Activated CD4-positive, alpha-beta T cell treated with anti-CD3 and anti-CD28 coated beads, Interleukin-2, amount 50 U/mL, for 1 hour (primary cell): ENCODE measurements around the gene ATP2B2.

Experiments used
- DNase-seq: peaks from one replicate; pipeline ENCODE4 v3.0.0-alpha.2; 2020

Gene ATP2B2

GRCh38 chr3:10378742-10379141 is 126.6 kb downstream of the ATP2B2 start:
- DNase-seq = no peak

GRCh38 chr3:10378246-10378645 is 127.1 kb downstream of the ATP2B2 start:
- no peak for DNase-seq

DNA sequence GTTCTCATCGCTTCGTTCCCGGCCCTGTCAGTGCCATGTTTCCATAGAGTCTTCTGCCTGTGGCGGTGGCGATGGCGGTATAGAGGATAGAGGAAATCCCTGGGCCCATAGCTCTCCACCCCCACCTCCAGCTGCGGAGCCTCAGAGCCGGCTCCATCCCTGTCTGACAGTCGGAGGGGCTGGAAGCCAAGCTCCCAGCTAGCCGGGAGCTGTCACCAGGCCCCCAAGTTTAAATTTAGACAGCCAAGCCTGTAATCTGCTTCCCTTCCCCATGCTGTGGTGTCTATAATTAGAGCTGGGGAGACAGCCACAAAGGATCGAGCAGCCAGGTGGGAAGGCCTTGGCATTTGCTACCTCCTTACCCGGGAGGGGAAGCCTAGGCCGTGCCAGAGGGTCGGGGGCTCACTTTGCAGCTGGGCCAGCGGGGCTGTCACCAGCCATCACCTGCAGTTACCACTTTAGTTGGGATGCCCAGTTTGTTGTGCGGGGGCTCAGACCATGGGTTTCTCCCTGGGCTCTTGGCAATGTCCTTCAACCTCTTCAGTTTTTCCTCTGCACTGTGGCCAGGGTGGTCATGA is 128.1 kb downstream of the ATP2B2 start:
- no peak for DNase-seq

DNA sequence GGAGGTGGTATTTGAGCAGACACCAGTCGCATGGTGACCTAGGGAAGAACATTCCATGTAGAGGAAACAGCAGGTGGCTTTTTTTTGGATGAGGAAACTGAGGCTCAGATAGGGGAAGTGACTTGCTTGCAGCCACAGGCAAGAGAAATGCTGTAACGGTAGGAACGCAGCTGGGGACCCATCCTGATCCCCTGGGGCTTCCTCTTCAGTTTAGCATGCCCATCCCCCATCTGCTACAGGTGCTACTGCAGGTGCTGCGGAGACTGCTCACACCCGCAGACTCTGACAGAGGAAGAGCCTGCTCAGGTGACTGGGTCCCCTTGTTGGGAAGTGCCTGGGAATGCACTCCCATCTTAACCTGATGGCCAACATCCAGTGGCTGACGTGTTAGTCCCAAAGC is 129.0 kb downstream of the ATP2B2 start:
- no peak for DNase-seq

- DNase-seq = no peak
These were observed 129.9 kb downstream of the ATP2B2 start for GRCh38 chr3:10375296-10376053.

DNA sequence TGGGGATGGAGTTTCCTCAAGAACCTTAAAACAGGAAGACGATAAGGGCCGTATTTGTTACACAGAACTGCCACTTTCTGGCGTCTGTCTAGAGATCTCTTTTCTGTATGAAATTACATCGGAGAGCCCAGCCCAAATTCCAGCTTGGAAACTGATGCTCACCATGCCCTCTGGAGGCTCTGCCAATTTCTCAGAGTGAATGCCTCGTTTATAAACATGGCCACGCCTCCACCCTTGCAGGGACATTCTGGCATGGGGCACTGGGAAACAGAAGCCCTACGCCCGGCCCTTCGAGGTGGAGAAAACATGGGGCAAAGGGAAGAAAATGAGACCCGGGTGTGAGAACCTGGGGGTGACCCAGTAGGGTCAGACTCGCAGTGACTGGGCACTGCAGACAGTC is 131.1 kb downstream of the ATP2B2 start:
- DNase-seq = no peak

GRCh38 chr3:10373686-10374261 is 131.6 kb downstream of the ATP2B2 start:
- DNase-seq = no peak

- no peak for DNase-seq
These were observed 133.6 kb downstream of the ATP2B2 start for GRCh38 chr3:10371789-10372188.

- DNase-seq = no peak
These were observed 134.2 kb downstream of the ATP2B2 start for GRCh38 chr3:10371167-10371566.

DNA sequence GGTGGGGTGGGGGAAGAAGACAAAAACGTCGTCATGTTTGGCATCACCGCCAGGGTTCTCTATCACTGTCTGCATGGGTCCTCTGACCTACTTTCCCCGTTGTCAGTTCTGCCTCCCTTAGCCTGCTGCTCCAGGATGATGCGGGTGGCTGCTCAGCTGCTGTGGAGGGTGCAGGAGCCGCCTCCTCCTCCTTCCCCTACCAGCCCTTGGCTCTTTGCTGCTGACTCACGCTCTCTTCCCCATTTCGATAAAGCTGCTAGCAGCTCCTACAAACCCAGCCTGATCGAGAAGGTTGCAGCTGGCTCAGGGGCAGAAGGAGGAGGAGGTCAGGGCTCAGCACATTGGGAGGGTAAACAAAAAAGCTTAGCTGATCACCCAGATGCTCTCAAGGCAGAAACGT is 135.0 kb downstream of the ATP2B2 start:
- DNase-seq = no peak

DNA sequence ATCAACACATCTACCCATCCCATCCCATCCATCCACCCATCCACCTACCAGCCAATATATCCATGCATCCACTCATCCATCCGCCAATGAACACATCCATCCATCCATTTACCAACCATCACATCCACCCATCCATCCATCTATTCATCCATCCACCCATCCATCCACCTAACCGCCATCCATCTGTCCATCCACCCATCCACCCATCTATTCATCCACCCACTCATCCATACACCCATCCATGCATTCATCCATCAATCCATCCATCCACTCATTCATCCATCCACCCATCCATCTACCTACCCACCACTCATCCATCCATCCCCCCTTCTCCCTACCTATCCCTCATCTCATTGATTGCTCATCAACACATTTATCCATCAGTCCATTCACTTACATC is 136.9 kb downstream of the ATP2B2 start:
- no peak for DNase-seq

GRCh38 chr3:10367506-10367905 is 137.9 kb downstream of the ATP2B2 start:
- no peak for DNase-seq

DNA sequence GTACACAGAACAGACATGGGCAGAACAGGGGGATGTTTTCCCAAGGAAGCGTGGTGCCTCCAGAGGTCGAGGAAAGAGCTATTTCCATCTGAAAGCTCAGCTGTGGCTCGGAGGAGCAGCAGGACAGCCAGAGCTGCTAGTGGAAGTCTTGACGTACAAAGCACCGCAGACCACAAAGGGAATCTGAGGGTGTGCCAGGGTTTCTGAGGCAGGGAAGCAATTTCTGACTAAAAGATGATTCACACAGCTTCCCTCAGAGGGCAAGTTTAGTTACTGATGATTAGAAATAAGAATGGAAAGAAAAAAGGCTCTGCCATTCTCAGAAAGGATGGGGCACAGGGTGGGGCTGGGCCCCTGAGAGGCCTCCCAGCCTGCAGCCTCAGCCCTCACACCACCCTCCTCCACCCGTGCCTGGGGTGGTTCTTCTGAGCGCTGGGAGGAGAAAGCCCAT is 138.7 kb downstream of the ATP2B2 start:
- DNase-seq = no peak

- DNase-seq = no peak
These were observed 139.6 kb downstream of the ATP2B2 start for GRCh38 chr3:10365791-10366190.

DNA sequence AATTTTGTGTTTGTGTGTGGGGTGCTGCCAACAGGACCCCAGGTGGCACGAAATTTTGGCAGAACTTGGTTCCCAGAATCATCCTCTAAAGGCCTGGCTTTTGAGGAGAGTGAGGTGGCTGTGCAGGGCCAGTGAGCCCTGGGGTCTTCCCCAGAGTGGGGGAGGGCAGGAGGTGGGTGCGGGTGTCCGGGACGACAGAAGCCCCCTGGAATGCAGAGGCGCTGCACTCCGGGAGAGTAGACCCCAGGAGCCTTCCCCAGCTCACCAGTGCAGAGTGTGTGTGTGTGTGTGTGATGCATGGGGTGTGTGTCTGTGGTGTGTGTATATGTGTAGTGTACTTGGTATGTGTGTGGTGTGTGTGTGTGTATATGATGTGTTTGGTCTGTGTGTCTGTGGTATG is 140.1 kb downstream of the ATP2B2 start:
- DNase-seq = no peak

DNA sequence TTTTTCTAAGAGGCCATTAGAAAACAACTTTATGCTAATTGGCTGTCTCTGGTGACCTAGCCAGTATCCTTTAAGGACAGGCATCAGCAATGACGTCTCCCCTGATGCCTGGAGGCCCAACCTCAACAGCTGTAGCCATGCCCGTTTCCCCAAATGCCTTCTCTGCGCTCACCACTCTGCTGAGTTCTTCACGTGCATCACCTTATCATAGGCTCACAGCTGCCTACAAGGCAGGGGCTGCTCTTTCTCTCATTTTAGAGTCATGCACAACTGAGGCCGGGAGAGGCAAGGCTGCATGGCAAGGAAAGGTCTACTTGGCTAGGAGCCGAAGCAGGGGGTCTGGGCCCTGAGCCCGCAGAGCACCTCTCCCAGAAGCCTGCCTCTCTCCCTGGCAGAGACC is 140.6 kb downstream of the ATP2B2 start:
- DNase-seq = no peak

DNA sequence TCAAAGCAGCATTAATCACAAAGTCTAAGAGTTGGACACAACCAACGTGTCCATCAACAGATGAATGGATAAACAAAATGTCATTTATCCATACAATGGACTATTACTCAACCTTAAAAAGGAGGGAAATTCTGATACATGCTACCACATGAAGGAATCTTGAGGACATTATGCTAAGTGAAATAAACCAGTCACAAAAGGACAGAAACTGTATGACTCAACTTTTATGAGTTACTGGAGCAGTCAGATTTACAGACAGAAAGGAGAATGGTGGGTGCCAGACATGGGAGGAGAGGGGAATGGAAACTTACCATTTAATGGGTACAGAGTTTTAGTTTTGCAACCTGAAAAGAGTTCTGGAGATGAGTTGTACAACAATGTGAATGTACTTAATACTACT is 141.5 kb downstream of the ATP2B2 start:
- no peak for DNase-seq

DNA sequence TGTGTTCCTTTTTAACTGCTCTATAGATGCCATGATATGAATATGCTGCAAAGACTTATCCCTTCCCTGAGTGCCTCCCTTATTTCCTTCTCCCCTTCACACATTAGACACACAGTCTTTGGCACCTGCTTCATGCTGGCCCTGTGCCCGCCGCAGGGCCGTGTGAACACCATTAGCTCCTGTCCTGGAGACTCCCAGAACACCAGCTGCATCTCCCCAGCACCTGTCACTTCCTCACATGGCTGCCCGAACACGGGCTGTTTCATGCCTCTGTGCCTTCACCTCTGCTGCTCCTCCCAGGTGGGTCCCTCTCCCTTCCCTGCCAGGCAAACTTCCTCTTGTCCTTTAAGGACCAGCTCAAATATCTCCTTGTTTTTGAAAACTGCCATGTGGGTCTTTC is 144.0 kb downstream of the ATP2B2 start:
- no peak for DNase-seq

GRCh38 chr3:10360478-10360877 is 144.9 kb downstream of the ATP2B2 start:
- DNase-seq = no peak

DNA sequence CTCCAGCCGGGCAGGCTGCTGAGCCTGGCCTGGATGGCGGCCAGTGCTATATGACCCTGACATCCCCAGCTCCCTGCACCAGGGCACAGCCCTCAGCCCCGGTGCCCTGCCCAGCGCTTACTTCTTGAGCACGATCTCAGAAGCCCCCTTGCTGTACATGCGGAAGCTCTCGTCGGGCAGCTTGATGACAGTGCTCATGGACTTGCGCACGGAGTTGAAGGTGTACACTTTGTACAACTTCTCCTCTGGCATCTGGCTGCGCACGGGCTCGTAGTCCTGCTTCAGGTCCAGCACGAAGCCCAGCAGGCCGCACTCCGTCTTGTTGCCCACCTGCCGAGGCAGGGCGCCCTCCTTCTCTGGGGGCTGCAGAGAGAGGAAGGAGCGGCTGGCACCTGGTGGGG is 145.6 kb downstream of the ATP2B2 start:
- no peak for DNase-seq

- DNase-seq = no peak
These were observed 146.9 kb downstream of the ATP2B2 start for GRCh38 chr3:10358309-10358980.

GRCh38 chr3:10357592-10358308 is 147.6 kb downstream of the ATP2B2 start:
- no peak for DNase-seq

DNA sequence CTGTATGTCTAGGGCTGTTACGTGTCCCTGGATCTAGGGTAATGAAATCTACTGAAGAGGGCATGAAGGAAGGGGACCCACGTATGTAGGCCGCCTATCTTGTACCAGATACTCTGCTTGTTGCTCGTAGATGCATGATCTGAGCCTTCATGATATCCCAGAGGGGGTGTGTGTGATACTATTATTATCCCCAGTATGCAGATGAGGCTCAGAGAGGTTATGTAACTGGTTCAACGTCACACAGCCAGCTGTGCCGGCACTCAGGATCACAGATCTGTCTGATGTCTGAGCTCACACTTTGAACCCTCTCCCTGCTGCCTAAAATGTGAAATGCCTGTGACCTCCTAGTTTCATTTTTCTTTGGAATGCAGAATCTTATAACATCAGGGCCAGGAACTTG is 148.3 kb downstream of the ATP2B2 start:
- no peak for DNase-seq
